Stomach (tissue), 9 donors: Measurements from ENCODE around the gene KRTAP5-4. TPM values are rescaled to one million over a fixed set of nuclear protein-coding genes. Genes with fewer than 3 reads are reported as not detected.
"Not testable (repeated sequence)": the region's sequence is repeated elsewhere in the genome, so short reads cannot be mapped to it uniquely, and the experiment has no call there.

ENCODE experiments used
- DNase-seq, 2 donors: peaks; one replicate each; pipeline versions ENCODE4 v3.0.0 to v3.0.0-alpha.2; 2013 to 2019
- H3K27ac ChIP-seq, 5 donors: fragments of 200-600 bp in 4 of 5; sonication (generic) in 4 of 5; one replicate each; pipeline ENCODE4 v1.5.1; 2013 to 2019; ENCODE audit warnings: mild to moderate bottlenecking in 1 of 5, moderate library complexity in 1 of 5
- H3K27me3 ChIP-seq, 3 donors: fragments of 200-600 bp; sonication (generic); one replicate each; pipeline ENCODE4 v1.5.1; 2017 to 2019; ENCODE audit warnings: mixed run types in 1 of 3
- H3K36me3 ChIP-seq, 4 donors: fragments of 200-600 bp; sonication (generic); 1 replicate in 3 of 4; 2 replicates in 1 of 4; pipeline ENCODE4 v1.5.1; 2016 to 2019
- H3K4me1 ChIP-seq, 4 donors: fragments of 200-600 bp; sonication (generic); one replicate each; pipeline ENCODE4 v1.5.1; 2016 to 2019
- H3K4me3 ChIP-seq, 4 donors: fragments of 200-600 bp; sonication (generic) in 3 of 4; one replicate each; pipeline ENCODE4 v1.5.1; 2016 to 2019; ENCODE audit warnings: mild to moderate bottlenecking in 1 of 4
- H3K9me3 ChIP-seq, 4 donors: fragments of 200-600 bp; sonication (generic); one replicate each; pipeline ENCODE4 v1.5.1; 2016 to 2019
- CTCF ChIP-seq, 7 experiments: fragments of 450-650 bp in 4 of 7; fragments of 200-600 bp in 3 of 7; sonication (generic) in 3 of 7; IDR thresholded peaks; one replicate each; pipeline ENCODE4 v1.5.1; 2016 to 2019; ENCODE audit warnings: antibody characterized with exemption in 7 of 7, control low read depth in 2 of 7, mild to moderate bottlenecking in 1 of 7
- EP300 ChIP-seq: sonication (generic); formaldehyde crosslinking; IDR thresholded peaks from one replicate; pipeline ENCODE4 v1.6.1; 2017; ENCODE audit warnings: antibody characterized with exemption
- POLR2A ChIP-seq, 4 donors: fragments of 450-650 bp; IDR thresholded peaks; one replicate each; pipeline ENCODE4 v1.6.1; 2016; ENCODE audit warnings: antibody characterized with exemption in 4 of 4, control low read depth in 2 of 4, mild to moderate bottlenecking in 1 of 4, moderate library complexity in 1 of 4
- POLR2AphosphoS5 ChIP-seq, 3 donors: sonication (generic); formaldehyde crosslinking; IDR thresholded peaks; one replicate each; pipeline ENCODE4 v1.6.1; 2016; ENCODE audit warnings: antibody characterized with exemption in 3 of 3
- WGBS, 5 donors: extraction: QIAGEN DNeasy Blood & Tissue Kit in 3 of 5; methylation state at CpG; one replicate each; pipeline versions ENCODE4 v1.1.5 to v1.1.7; 2013 to 2018; 5-methylcytosine and 5-hydroxymethylcytosine counted together
- intact Hi-C: fragments of 100-400 bp; cut with DNase I; formaldehyde crosslinking; loops from one replicate; pipeline ENCODE4 v1.15.1; 2023; ENCODE audit warnings: low total_unique reads
- polyA plus RNA-seq, 3 donors: library from polyadenylated mRNA; stranded (reverse); fragments of 200-250 nt; gene quantifications; one replicate each; pipeline ENCODE4 v1.2.3, GENCODE V29; 2013
- total RNA-seq, 5 donors: library from RNA; depleted of rRNA; stranded (reverse); fragments of >200 nt; gene quantifications; one replicate each; pipeline versions ENCODE4 v1.1.0 to v1.2.3, GENCODE V29; 2014 to 2016
- donor health status: healthy with polysubstance abuse.
- donor health status: Bipolar disorder and iron deficiency.
- donor health status: healthy.

KRTAP5-4 gene
- total and polyA plus RNA-seq, 8 donors: not detected

- no peak overlapping the region for H3K4me3 ChIP-seq
Measured at GRCh38 chr11:1650034-1650917, 28.3 kb upstream of the KRTAP5-4 start.

GRCh38 chr11:1648653-1649420, 26.9 kb upstream of the KRTAP5-4 start:
- TF ChIP-seq POLR2A (IDR thresholded peaks at IDR 0.05) (no peak), EP300 (no peak), CTCF (IDR thresholded peaks at IDR 0.05) (no peak), POLR2AphosphoS5 (IDR thresholded peaks at IDR 0.05) (no peak)
- Histone ChIP-seq H3K4me3 (no peak overlapping the region), H3K36me3 (no peaks in the 10 kb centered on the region), H3K27ac (no peak overlapping the region), H3K27me3 (peaks cover 0 to 21% (median 4%) of the 10 kb centered on the region in 3 donors), H3K4me1 (peaks cover 3 to 4% (median 4%) of the 10 kb centered on the region in 4 donors), H3K9me3 (no peaks in the 10 kb centered on the region)
- no peak for DNase-seq
- WGBS, 5 donors: 84 to 90% (median 86%) methylated on average over 28 of the region's 28 CpGs
- intact Hi-C loops: no loop called here

More at GRCh38 chr11:1650034-1650917, 28.3 kb upstream of the KRTAP5-4 start:
- Histone ChIP-seq H3K4me1 (peaks cover 3 to 9% (median 4%) of the 10 kb centered on the region in 4 donors), H3K9me3 (no peaks in the 10 kb centered on the region), H3K36me3 (no peaks in the 10 kb centered on the region), H3K27me3 (peaks cover 0 to 28% (median 6%) of the 10 kb centered on the region in 3 donors), H3K27ac (no peak overlapping the region)
- DNase-seq: no peak
- TF ChIP-seq CTCF (IDR thresholded peaks at IDR 0.05) (no peak), EP300 (no peak), POLR2A (IDR thresholded peaks at IDR 0.05) (no peak), POLR2AphosphoS5 (IDR thresholded peaks at IDR 0.05) (no peak)
- 70 to 80% (median 76%) methylated on average over 15 of the region's 15 CpGs for WGBS, 5 donors
- intact Hi-C loops: loop anchor here (10.0 kb wide), 1 partner anchor 505 kb away; no protein-coding TSS in a partner anchor

- Histone ChIP-seq H3K9me3 (no peaks in the 10 kb centered on the region), H3K27me3 (peaks cover 0 to 19% (median 2%) of the 10 kb centered on the region in 3 donors), H3K27ac (no peak overlapping the region), H3K4me3 (no peak overlapping the region), H3K36me3 (no peaks in the 10 kb centered on the region), H3K4me1 (peaks cover 3 to 4% (median 4%) of the 10 kb centered on the region in 4 donors)
- WGBS, 5 donors: 88 to 91% (median 89%) methylated on average over 33 to 35 of the region's 35 CpGs
- no peak for TF ChIP-seq POLR2A (IDR thresholded peaks at IDR 0.05)
- no peak for TF ChIP-seq EP300
- TF ChIP-seq POLR2AphosphoS5 (IDR thresholded peaks at IDR 0.05): no peak
- no peak for TF ChIP-seq CTCF (IDR thresholded peaks at IDR 0.05)
- DNase-seq: no peak
- intact Hi-C loops: no loop called here
Measured at GRCh38 chr11:1647901-1648652, 26.1 kb upstream of the KRTAP5-4 start.

- H3K9me3 ChIP-seq, DNase-seq, H3K36me3 ChIP-seq, H3K4me3 ChIP-seq, H3K27ac ChIP-seq, H3K4me1 ChIP-seq, intact Hi-C loops: not testable (repeated sequence)
- WGBS, 5 donors: 77 to 91% (median 86%) methylated on average over 10 of the region's 10 CpGs
- peaks cover 0 to 25% (median 5%) of the 10 kb centered on the region in 3 donors for H3K27me3 ChIP-seq
Measured at GRCh38 chr11:1646540-1646939, 24.6 kb upstream of the KRTAP5-4 start.
